ENCODE measurements around the gene VPREB1.

DNA sequence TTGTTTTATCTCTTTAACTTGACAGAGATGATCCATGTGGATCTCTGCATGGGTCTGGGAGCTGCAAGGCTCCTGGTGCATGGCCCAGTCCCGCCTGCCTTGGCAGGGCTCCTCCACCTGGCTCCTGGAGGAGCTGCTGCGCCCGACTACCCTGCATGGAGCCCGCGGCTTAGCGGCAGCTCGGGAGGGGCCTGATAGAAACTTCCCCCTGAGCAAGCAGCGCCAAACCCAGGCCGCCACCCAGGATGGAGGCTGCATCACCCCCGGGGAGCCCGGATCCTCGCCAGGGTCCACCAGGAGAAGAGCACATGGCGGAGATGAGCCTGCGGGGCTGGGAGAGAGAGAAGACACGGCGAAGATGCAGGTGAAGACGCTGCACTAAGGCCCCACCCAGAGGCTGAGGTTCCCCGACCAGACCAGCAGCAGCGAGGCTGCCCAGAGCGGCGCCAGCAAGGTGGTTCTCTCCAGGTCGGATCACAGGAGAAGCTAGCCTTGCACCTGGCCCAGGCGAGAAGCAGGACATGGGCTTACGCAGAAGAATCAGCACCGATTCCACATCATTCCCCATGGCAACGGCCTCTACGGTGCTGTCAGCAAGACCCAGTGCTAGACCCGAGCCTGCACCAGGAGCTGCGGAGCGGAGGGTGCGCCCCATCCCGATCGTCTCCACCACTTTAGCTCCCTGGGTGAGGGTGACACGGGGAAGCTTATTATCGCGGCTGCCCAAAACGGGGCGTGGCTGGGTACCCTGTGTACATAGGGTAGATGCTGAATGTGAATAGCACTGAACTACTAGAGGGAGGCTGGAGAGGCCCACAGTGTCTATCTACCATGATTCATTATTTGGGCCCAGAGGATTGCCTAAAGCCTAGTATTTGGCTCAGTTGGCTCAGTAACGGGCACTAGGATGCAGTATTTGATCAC, 41.3 kb upstream of the VPREB1 start:
- TF ChIP-seq CTCF (IDR thresholded peaks at IDR 0.05) = no peak
- no peak for TF ChIP-seq POLR2A (IDR thresholded peaks at IDR 0.05)
- TF ChIP-seq EP300 (IDR thresholded peaks at IDR 0.05; ENCODE audit: low read depth) = no peak
- no peak for TF ChIP-seq POLR2AphosphoS5 (IDR thresholded peaks at IDR 0.05)

Data from transverse colon (tissue), 4 donors.